GM23248 (cell line): ENCODE data around the gene TLCD3A. TPM values are rescaled to one million over a fixed set of nuclear protein-coding genes. Genes with fewer than 3 reads are reported as not detected.
"Not testable (repeated sequence)": the region's sequence is repeated elsewhere in the genome, so short reads cannot be mapped to it uniquely, and the experiment has no call there.

Experiments
- DNase-seq: peaks from one replicate; pipeline ENCODE4 v3.0.0-alpha.2; 2015
- H2AFZ ChIP-seq: fragments of 200-600 bp; sonication (generic); 2 replicates; pipeline ENCODE4 v1.6.1; 2016; ENCODE audit warnings: antibody characterized with exemption
- H3F3A ChIP-seq: fragments of 200-600 bp; sonication (generic); 2 replicates; pipeline ENCODE4 v1.6.1; 2016; ENCODE audit warnings: mild to moderate bottlenecking, antibody characterized with exemption, mixed run types; ENCODE audit not compliant: insufficient read depth
- H3K27ac ChIP-seq: fragments of 200-600 bp; sonication (generic); 2 replicates; pipeline ENCODE4 v1.5.1; 2016; ENCODE audit warnings: mild to moderate bottlenecking
- H3K27me3 ChIP-seq: fragments of 200-600 bp; sonication (generic); replicated peaks from 2 replicates; pipeline ENCODE4 v1.6.1; 2016; ENCODE audit warnings: mild to moderate bottlenecking; ENCODE audit not compliant: insufficient read depth
- H3K36me3 ChIP-seq: fragments of 200-600 bp; sonication (generic); 2 replicates; pipeline ENCODE4 v1.6.1; 2016; ENCODE audit warnings: low read depth, mild to moderate bottlenecking
- H3K4me1 ChIP-seq: fragments of 200-600 bp; sonication (generic); 2 replicates; pipeline ENCODE4 v1.6.1; 2016; ENCODE audit warnings: mild to moderate bottlenecking; ENCODE audit not compliant: insufficient read depth
- H3K4me2 ChIP-seq: fragments of 200-600 bp; sonication (generic); one replicate; pipeline ENCODE4 v1.6.1; 2016; ENCODE audit warnings: mild to moderate bottlenecking; ENCODE audit not compliant: unreplicated experiment
- H3K4me3 ChIP-seq: fragments of 200-600 bp; sonication (generic); 2 replicates; pipeline ENCODE4 v1.5.1; 2016; ENCODE audit warnings: mild to moderate bottlenecking
- H3K79me2 ChIP-seq: fragments of 200-600 bp; sonication (generic); 2 replicates; pipeline ENCODE4 v1.6.1; 2016; ENCODE audit warnings: mild to moderate bottlenecking; ENCODE audit not compliant: insufficient read depth
- H3K9ac ChIP-seq: fragments of 200-600 bp; sonication (generic); 2 replicates; pipeline ENCODE4 v1.6.1; 2016; ENCODE audit warnings: mild to moderate bottlenecking
- H3K9me2 ChIP-seq: fragments of 200-600 bp; sonication (generic); 2 replicates; pipeline ENCODE4 v1.6.1; 2016; ENCODE audit warnings: mixed run types, mild to moderate bottlenecking, moderate library complexity; ENCODE audit not compliant: insufficient read depth
- H3K9me3 ChIP-seq: fragments of 200-600 bp; sonication (generic); one replicate; pipeline ENCODE4 v1.6.1; 2017; ENCODE audit warnings: low read depth
- H4K20me1 ChIP-seq: fragments of 200-600 bp; sonication (generic); 2 replicates; pipeline ENCODE4 v1.6.0; 2016; ENCODE audit not compliant: insufficient read depth
- EZH2 ChIP-seq: fragments of 200-600 bp; sonication (generic); IDR thresholded peaks from 2 replicates; pipeline ENCODE4 v1.6.1; 2018; ENCODE audit warnings: antibody characterized with exemption, mild to moderate bottlenecking; ENCODE audit not compliant: insufficient read depth, poor library complexity, severe bottlenecking
- EZH2phosphoT487 ChIP-seq: fragments of 200-600 bp; sonication (generic); IDR thresholded peaks from 2 replicates; pipeline ENCODE4 v1.6.1; 2018; ENCODE audit warnings: antibody characterized with exemption, moderate library complexity, mild to moderate bottlenecking, low read depth; ENCODE audit not compliant: insufficient read depth
- WGBS, 2 experiments: methylation state at CpG; one replicate each; pipeline ENCODE4 v1.1.6; 2015 to 2017; ENCODE audit warnings: low lambda C conversion rate in 2 of 2, low coverage in 1 of 2; ENCODE audit errors: missing lambda C conversion rate in 2 of 2; 5-methylcytosine and 5-hydroxymethylcytosine counted together
- in situ Hi-C: fragments of 300-500 bp; cut with MboI; formaldehyde crosslinking; loops from 2 replicates; pipeline ENCODE4 v1.15.0; 2020
- polyA plus RNA-seq: library from polyadenylated mRNA; unstranded; fragments of >200 nt; fragmentation: Nextera tagmentation; extraction: Ambion mirVana; gene quantifications from 2 replicates; pipeline ENCODE4 v1.2.1, GENCODE V29; 2016
- total RNA-seq: library from RNA; depleted of rRNA; stranded (reverse); fragments of >200 nt; shearing (Covaris generic); gene quantifications from 2 replicates; pipeline ENCODE4 v1.2.3, GENCODE V29; 2014

TLCD3A gene
- total and polyA plus RNA-seq, 2 experiments from 2014 or later = 42.2 to 56.4 TPM

DNA sequence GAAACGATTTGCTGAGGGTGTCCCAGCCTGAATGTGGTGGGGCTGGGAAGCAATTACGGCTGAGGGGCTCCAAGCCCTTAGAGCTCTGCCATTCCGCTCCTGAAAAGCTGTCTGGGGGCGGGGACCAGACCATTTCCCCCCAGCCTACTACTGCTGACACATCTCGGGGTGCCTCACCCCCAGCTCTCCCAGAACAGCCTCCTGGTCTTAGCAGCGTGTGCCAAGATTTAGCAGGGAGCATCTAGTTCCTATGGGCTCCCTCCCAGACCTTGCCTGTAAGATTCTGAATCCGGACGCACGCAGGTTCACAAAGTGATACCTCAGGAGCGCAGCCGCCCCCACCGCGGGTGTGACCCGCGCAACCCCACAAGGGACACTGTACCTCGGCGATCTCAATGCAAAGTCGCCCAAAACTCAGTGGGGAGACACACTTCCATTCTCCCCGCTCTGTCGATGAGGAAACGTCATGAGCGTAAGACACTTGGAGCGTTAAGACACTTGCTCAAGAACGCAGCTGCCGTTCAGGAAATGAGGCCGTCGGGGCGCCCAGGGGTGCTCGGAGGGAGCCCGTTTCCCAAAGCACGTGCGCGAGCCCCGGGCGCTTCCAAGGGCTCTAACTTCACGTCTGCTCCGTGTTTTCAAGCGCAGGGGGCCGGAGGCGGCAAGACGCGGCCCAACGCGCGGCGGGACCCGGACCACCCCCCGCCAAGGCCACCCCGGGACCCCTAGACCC, 19.0 kb downstream of the TLCD3A start:
- Histone ChIP-seq H3K4me2 (peak overlapping the region; percentile 92), H3K27ac (peak overlapping the region; percentile 30), H4K20me1 (no peaks in the 10 kb centered on the region), H3K36me3 (no peaks in the 10 kb centered on the region), H2AFZ (peak overlapping the region; percentile 99), H3F3A (peaks cover 15% of the 10 kb centered on the region), H3K4me3 (peak overlapping the region; percentile 85), H3K27me3 (no peaks in the 10 kb centered on the region), H3K79me2 (peaks cover 40% of the 10 kb centered on the region), H3K9me2 (no peaks in the 10 kb centered on the region), H3K9ac (peak overlapping the region; percentile 88), H3K9me3 (no peaks in the 10 kb centered on the region), H3K4me1 (peaks cover 11% of the 10 kb centered on the region; the same call in 1 of the 2 replicates)
- DNase-seq = peak; percentile 75
- TF ChIP-seq EZH2 (no peak), EZH2phosphoT487 (no peak)
- in situ Hi-C loops = no loop called here
- WGBS, 2 experiments = 2 to 3% methylated on average over 48 to 49 of the region's 49 CpGs

DNA sequence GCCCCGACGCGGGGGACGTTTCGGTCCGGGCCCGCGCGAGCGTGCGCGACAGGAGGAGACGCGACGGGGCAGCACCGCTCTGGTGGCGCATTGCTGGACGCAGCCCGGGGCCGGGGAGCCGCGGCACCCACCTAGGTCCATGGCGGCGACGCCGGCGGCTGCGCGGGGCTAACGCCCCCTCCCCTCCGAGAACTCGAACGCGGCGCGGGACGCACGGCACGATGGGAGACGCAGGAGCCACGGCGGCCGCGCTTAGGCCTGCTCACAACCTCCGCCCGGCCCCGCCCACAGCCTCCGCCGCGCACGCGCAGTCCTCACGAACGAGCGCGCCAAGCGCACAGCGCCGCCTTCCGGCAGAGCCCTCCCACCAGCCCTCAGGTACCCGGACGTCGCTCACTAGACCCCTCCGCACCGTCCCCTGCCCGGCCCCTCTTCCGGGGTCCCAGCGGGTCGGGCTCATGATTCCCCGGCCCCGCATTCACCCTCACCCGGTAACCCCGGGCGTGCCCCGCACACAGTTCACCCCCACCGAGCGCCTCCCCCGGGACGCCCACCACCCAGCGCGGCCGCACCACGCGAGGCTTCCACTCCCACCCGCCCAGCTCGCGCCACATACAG, 19.7 kb downstream of the TLCD3A start, which contains the start of gene GEMIN4:
Gene GEMIN4 (minus strand): TSS at position 263 of the 618 bp plus-strand sequence. CDS start 122 bp downstream, at position 141.
- peak within 1 kb of the TSS; percentile 30 for H3K27ac ChIP-seq

DNA sequence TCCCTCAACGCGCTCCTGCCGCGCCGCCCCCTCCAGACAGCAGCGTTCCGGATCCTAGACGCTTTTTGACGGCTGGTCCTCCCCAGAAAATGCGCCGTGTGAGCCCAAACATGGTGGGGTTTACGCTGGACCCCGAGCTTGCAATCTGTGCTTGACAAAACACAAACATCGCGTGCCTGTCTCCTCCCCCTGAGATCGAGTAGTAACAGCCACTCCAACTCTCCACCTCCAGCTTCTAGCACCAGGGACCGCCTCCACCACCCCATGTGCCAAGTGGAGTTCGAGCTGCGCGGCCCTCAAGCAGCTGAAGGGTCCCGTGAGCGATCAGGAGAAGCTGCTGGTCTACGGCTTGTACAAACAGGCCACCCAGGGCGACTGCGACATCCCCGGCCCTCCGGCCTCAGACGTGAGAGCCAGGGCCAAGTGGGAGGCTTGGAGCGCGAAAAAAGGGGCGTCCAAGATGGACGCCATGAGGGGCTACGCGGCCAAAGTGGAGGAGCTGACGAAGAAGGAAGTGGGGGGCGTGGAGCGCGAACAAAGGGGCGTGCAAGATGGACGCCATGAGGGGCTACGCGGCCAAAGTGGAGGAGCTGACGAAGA, 20.3 kb downstream of the TLCD3A start:
- in situ Hi-C loops = no loop called here
- Histone ChIP-seq H3F3A (peaks cover 15% of the 10 kb centered on the region), H3K4me2 (peak overlapping the region; percentile 95), H2AFZ (peak overlapping the region; percentile 99), H3K36me3 (no peaks in the 10 kb centered on the region), H3K9me2 (no peaks in the 10 kb centered on the region), H3K79me2 (peaks cover 38% of the 10 kb centered on the region), H3K9ac (peak overlapping the region; percentile 88), H3K9me3 (no peaks in the 10 kb centered on the region), H3K4me3 (peak overlapping the region; percentile 85), H3K27me3 (no peaks in the 10 kb centered on the region), H3K4me1 (peaks cover 11% of the 10 kb centered on the region; the same call in 1 of the 2 replicates), H4K20me1 (no peaks in the 10 kb centered on the region), H3K27ac (no peak overlapping the region)
- TF ChIP-seq EZH2 = no peak
- no peak for TF ChIP-seq EZH2phosphoT487
- 15 to 37% methylated on average over 30 to 43 of the region's 43 CpGs for WGBS, 2 experiments
- peak; percentile 76 for DNase-seq

More for the DNA sequence above, 19.7 kb downstream of the TLCD3A start, which contains the start of gene GEMIN4:
- TF ChIP-seq EZH2 (no peak), EZH2phosphoT487 (no peak)
- peaks cover 11% of the 10 kb centered on the region; the same call in 1 of the 2 replicates for H3K4me1 ChIP-seq
- peak within 1 kb of the TSS; percentile 88 for H3K9ac ChIP-seq
- H3K4me3 ChIP-seq = peak within 1 kb of the TSS; percentile 85
- H3K4me2 ChIP-seq = peak within 1 kb of the TSS; percentile 95
- no peaks in the 10 kb centered on the region for H3K9me3 ChIP-seq
- peaks cover 40% of the 10 kb centered on the region for H3K79me2 ChIP-seq
- peak within 1 kb of the TSS; percentile 99 for H2AFZ ChIP-seq
- no peaks in the 10 kb centered on the region for H3K9me2 ChIP-seq
- H4K20me1 ChIP-seq = no peaks in the 10 kb centered on the region
- H3K27me3 ChIP-seq = no peaks in the 10 kb centered on the region
- 1% methylated on average over 32 to 54 of the region's 87 CpGs for WGBS, 2 experiments
- peaks cover 15% of the 10 kb centered on the region for H3F3A ChIP-seq
- in situ Hi-C loops = no loop called here
- no peaks in the 10 kb centered on the region for H3K36me3 ChIP-seq
- DNase-seq = peak; percentile 93

DNA sequence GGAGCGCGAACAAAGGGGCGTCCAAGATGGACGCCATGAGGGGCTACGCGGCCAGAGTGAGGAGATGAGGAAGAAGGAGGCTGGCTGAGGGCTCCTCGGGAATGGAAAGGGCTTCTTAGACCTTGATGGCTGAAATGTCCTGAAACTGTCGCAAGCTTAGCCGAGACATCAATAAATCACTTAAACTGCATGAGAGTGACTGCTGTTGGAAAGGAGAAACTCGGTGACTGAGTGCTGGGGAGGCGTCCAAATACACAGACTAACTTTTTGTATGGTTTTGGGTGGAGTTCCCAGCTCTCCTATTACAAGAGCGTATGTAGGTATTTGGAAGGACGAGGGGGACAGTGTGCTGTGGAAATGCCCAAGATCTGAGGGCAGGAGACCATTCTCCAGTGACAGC, 21.0 kb downstream of the TLCD3A start:
- Histone ChIP-seq H3K27ac (no peak overlapping the region), H3K4me2 (no peak overlapping the region), H3K9me3 (no peaks in the 10 kb centered on the region), H3K79me2 (peaks cover 31% of the 10 kb centered on the region), H3K4me3 (no peak overlapping the region), H2AFZ (no peak overlapping the region; the same call in 1 of the 2 replicates), H3F3A (peaks cover 15% of the 10 kb centered on the region), H4K20me1 (no peaks in the 10 kb centered on the region), H3K9ac (no peak overlapping the region), H3K27me3 (no peaks in the 10 kb centered on the region), H3K4me1 (peaks cover 11% of the 10 kb centered on the region; the same call in 1 of the 2 replicates), H3K36me3 (no peaks in the 10 kb centered on the region), H3K9me2 (no peaks in the 10 kb centered on the region)
- no peak for DNase-seq
- in situ Hi-C loops = no loop called here
- TF ChIP-seq EZH2phosphoT487 = no peak
- TF ChIP-seq EZH2 = no peak
- 44 to 54% methylated on average over 11 to 13 of the region's 13 CpGs for WGBS, 2 experiments

DNA sequence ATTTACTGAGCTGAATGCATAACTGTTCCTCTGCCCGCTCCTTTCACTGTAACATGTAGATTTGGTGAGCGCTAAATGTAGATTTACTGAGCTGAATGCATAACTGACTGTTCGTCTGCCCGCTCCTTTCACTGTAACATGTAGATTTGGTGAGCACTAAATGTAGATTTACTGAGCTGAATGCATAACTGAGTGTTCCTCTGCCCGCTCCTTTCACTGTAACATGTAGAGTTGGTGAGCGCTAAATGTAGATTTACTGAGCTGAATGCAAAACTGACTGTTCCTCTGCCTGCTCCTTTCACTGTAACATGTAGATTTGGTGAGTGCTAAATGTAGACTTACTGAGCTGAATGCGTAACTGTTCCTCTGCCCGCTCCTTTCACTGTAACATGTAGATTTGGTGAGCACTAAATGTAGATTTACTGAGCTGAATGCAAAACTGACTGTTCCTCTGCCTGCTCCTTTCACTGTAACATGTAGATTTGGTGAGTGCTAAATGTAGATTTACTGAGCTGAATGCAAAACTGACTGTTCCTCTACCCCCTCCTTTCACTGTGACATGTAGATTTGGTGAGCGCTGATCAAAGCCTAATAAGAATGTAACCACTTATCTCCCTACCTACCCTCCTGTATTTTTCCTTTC, 23.0 kb downstream of the TLCD3A start:
- H3K4me2 ChIP-seq, in situ Hi-C loops: not testable (repeated sequence)
- WGBS, 2 experiments = 98% methylated on average over 9 of the region's 9 CpGs

DNA sequence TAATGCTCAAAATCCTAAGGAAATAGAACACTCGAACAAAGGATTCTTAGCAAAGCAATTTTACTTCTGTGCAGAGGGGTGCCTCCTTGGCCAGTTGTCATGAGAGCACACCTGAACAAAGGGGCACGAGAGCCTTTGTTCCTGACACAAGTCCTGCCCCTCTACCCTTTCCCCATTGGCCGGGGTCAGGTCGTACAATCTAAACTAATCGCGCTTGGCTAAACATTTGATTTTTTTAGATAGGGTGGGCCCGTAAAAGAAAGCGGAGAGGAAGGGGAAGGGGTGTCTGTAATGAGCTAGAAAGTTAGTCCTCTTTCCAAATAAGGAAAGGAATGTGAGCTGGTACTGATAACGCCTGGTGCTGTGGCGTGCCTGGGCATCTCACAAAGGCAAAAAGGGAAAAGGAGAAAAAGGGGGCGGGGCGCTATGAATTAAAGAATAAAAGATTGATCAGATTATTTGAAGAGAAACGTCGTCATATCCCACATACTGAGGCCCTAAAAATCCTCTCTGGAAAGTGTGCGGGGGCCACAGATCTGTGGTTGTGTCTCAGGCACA, 23.7 kb downstream of the TLCD3A start:
- in situ Hi-C loops, H3K9me3 ChIP-seq, H3K27ac ChIP-seq, H3K4me1 ChIP-seq, H3K4me3 ChIP-seq, H3K9ac ChIP-seq, H3K9me2 ChIP-seq, H3K4me2 ChIP-seq, H2AFZ ChIP-seq, H3K79me2 ChIP-seq, H3K27me3 ChIP-seq, DNase-seq, H4K20me1 ChIP-seq: not testable (repeated sequence)
- Histone ChIP-seq H3F3A (peaks cover 15% of the 10 kb centered on the region), H3K36me3 (peaks cover 16% of the 10 kb centered on the region; the same call in 1 of the 2 replicates)
- 81 to 83% methylated on average over 15 of the region's 15 CpGs for WGBS, 2 experiments

More for the DNA sequence above, 23.0 kb downstream of the TLCD3A start:
- H3K79me2 ChIP-seq = peaks cover 14% of the 10 kb centered on the region
- H3K4me1 ChIP-seq, DNase-seq, H3K9ac ChIP-seq, H3K9me3 ChIP-seq, H4K20me1 ChIP-seq, H2AFZ ChIP-seq, H3K27ac ChIP-seq, H3K4me3 ChIP-seq, H3K9me2 ChIP-seq, H3K27me3 ChIP-seq: not testable (repeated sequence)
- peaks cover 15% of the 10 kb centered on the region for H3F3A ChIP-seq
- peaks cover 16% of the 10 kb centered on the region; the same call in 1 of the 2 replicates for H3K36me3 ChIP-seq
